Measurements from ENCODE around the gene KCNH5.

The KCNH5 gene, protein sequence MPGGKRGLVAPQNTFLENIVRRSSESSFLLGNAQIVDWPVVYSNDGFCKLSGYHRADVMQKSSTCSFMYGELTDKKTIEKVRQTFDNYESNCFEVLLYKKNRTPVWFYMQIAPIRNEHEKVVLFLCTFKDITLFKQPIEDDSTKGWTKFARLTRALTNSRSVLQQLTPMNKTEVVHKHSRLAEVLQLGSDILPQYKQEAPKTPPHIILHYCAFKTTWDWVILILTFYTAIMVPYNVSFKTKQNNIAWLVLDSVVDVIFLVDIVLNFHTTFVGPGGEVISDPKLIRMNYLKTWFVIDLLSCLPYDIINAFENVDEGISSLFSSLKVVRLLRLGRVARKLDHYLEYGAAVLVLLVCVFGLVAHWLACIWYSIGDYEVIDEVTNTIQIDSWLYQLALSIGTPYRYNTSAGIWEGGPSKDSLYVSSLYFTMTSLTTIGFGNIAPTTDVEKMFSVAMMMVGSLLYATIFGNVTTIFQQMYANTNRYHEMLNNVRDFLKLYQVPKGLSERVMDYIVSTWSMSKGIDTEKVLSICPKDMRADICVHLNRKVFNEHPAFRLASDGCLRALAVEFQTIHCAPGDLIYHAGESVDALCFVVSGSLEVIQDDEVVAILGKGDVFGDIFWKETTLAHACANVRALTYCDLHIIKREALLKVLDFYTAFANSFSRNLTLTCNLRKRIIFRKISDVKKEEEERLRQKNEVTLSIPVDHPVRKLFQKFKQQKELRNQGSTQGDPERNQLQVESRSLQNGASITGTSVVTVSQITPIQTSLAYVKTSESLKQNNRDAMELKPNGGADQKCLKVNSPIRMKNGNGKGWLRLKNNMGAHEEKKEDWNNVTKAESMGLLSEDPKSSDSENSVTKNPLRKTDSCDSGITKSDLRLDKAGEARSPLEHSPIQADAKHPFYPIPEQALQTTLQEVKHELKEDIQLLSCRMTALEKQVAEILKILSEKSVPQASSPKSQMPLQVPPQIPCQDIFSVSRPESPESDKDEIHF

DNA sequence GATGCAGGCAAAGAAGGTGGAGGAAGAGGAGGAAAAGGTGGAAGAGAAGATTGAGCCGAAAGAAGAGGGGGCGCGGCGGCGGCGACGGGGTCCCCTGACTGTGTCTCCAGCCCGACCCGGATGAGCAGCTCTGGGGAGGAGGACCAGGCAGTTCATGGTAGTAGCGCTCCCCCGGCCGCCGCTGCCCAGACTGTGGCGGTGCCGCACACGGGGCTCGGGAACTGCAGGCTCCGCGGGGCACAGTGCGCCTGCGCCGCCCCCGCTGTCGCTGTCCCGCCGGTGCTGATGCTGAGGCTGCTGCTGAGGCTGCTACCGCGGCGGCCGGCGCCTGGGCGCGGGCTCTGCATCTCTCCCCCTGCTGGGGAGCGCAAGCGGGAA, at the start of gene KCNH5:
TSS of gene KCNH5 (minus strand) at position 225 of the 378 bp plus-strand sequence. CDS start 272 bp downstream, outside the sequence.
- Histone ChIP-seq H3K27me3 (ENCODE audit: insufficient read depth, low read length) (no peaks in the 10 kb centered on the region), H3K79me2 (ENCODE audit: insufficient read depth, low read length) (no peaks in the 10 kb centered on the region), H3K9me2 (ENCODE audit: low read depth, low read length) (no peaks in the 10 kb centered on the region), H2AFZ (ENCODE audit: low read length) (no peak within 1 kb of the TSS), H3F3A (ENCODE audit: insufficient read depth, low read length) (no peaks in the 10 kb centered on the region), H4K20me1 (ENCODE audit: insufficient read depth, low read length) (no peaks in the 10 kb centered on the region), H3K27ac (ENCODE audit: low read depth, low read length, poor library complexity, severe bottlenecking) (no peak within 1 kb of the TSS), H3K4me1 (ENCODE audit: insufficient read depth, low read length, severe bottlenecking) (no peaks in the 10 kb centered on the region), H3K9me3 (ENCODE audit: low read length) (no peaks in the 10 kb centered on the region), H3K4me3 (ENCODE audit: low read depth, low read length, poor library complexity, severe bottlenecking) (no peak within 1 kb of the TSS), H3K4me2 (ENCODE audit: low read length) (no peak within 1 kb of the TSS), H3K36me3 (ENCODE audit: insufficient read depth, low read length) (no peaks in the 10 kb centered on the region), H3K9ac (ENCODE audit: low read length) (no peak within 1 kb of the TSS)
- TF ChIP-seq, protein P1, sequence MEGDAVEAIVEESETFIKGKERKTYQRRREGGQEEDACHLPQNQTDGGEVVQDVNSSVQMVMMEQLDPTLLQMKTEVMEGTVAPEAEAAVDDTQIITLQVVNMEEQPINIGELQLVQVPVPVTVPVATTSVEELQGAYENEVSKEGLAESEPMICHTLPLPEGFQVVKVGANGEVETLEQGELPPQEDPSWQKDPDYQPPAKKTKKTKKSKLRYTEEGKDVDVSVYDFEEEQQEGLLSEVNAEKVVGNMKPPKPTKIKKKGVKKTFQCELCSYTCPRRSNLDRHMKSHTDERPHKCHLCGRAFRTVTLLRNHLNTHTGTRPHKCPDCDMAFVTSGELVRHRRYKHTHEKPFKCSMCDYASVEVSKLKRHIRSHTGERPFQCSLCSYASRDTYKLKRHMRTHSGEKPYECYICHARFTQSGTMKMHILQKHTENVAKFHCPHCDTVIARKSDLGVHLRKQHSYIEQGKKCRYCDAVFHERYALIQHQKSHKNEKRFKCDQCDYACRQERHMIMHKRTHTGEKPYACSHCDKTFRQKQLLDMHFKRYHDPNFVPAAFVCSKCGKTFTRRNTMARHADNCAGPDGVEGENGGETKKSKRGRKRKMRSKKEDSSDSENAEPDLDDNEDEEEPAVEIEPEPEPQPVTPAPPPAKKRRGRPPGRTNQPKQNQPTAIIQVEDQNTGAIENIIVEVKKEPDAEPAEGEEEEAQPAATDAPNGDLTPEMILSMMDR (IDR thresholded peaks at IDR 0.05; ENCODE audit: low read length), result no peak
- no peak for TF ChIP-seq EZH2 (IDR thresholded peaks at IDR 0.05; ENCODE audit: borderline replicate concordance, low read length)

DNA sequence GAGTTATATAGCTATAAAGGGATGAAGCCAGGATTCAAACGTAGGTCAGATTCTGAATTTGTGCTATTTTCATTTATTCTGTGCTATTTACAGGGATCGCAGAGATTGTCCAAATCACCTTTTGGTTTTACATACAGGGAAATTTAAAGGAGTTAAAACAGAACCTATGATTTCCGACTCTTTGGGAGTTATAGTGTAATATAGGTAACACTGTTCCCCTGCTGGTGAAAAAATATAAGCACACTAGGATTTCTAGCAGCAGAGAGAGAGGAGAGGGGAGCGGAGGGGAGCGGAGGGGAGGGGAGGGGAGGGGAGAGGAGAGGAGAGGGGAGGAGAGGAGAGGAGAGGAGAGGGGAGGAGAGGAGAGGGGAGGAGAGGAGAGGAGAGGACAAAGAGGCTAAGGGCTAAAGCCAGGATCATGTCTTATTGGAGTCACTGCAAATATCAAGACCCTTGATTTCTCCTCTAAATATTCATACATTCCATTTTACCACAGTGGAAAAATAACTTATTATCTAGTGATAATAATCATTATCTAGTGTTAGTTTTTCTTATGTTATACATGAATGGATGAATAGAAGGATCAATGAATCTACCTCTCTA, 46.2 kb upstream of the KCNH5 start:
- no peak overlapping the region for H3K4me3 ChIP-seq (ENCODE audit: low read depth, low read length, poor library complexity, severe bottlenecking)
- TF ChIP-seq, protein P1 (IDR thresholded peaks at IDR 0.05; ENCODE audit: low read length), result peak; percentile 16; the same call in 1 of the 2 replicates
- TF ChIP-seq EZH2 (IDR thresholded peaks at IDR 0.05; ENCODE audit: borderline replicate concordance, low read length), result no peak
- H3K9ac ChIP-seq (ENCODE audit: low read length), result no peak overlapping the region
- H3K9me2 ChIP-seq (ENCODE audit: low read depth, low read length), result no peaks in the 10 kb centered on the region
- H2AFZ ChIP-seq (ENCODE audit: low read length), result no peak overlapping the region
- H3K27ac ChIP-seq (ENCODE audit: low read depth, low read length, poor library complexity, severe bottlenecking), result no peak overlapping the region
- H4K20me1 ChIP-seq (ENCODE audit: insufficient read depth, low read length), result no peaks in the 10 kb centered on the region
- no peaks in the 10 kb centered on the region for H3K36me3 ChIP-seq (ENCODE audit: insufficient read depth, low read length)
- H3K4me1 ChIP-seq (ENCODE audit: insufficient read depth, low read length, severe bottlenecking), result no peaks in the 10 kb centered on the region
- no peaks in the 10 kb centered on the region for H3K9me3 ChIP-seq (ENCODE audit: low read length)
- no peaks in the 10 kb centered on the region for H3K79me2 ChIP-seq (ENCODE audit: insufficient read depth, low read length)
- no peaks in the 10 kb centered on the region; the same call in 1 of the 2 replicates for H3K27me3 ChIP-seq (ENCODE audit: insufficient read depth, low read length)
- no peak overlapping the region for H3K4me2 ChIP-seq (ENCODE audit: low read length)
- H3F3A ChIP-seq (ENCODE audit: insufficient read depth, low read length), result no peaks in the 10 kb centered on the region

DNA sequence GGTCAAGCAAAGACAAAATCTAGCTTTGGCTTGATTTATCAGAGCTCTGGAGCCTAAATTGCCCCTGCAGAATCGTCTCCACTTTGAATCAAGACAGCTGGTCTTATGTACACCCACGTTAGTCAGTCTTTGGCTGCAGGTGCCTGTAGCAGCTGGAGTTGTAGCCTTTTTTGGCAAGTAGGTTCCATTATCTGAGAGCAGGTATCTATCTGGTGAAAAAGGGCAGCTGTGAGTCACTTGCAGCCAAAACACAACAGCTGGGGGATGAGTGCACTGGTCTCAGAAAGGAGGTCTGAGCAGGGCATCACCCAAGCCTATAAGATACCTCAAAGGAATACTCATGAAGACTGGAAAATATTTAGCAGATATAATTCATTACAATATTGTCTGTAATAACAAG, 43.6 kb upstream of the KCNH5 start:
- no peak overlapping the region for H3K4me2 ChIP-seq (ENCODE audit: low read length)
- H3K9me2 ChIP-seq (ENCODE audit: low read depth, low read length), result no peaks in the 10 kb centered on the region
- no peak overlapping the region for H3K9ac ChIP-seq (ENCODE audit: low read length)
- no peak overlapping the region for H2AFZ ChIP-seq (ENCODE audit: low read length)
- H3K36me3 ChIP-seq (ENCODE audit: insufficient read depth, low read length), result no peaks in the 10 kb centered on the region
- H3K4me3 ChIP-seq (ENCODE audit: low read depth, low read length, poor library complexity, severe bottlenecking), result no peak overlapping the region
- no peaks in the 10 kb centered on the region; the same call in 1 of the 2 replicates for H3K27me3 ChIP-seq (ENCODE audit: insufficient read depth, low read length)
- no peak overlapping the region for H3K27ac ChIP-seq (ENCODE audit: low read depth, low read length, poor library complexity, severe bottlenecking)
- H3K79me2 ChIP-seq (ENCODE audit: insufficient read depth, low read length), result no peaks in the 10 kb centered on the region
- no peaks in the 10 kb centered on the region for H4K20me1 ChIP-seq (ENCODE audit: insufficient read depth, low read length)
- no peaks in the 10 kb centered on the region; the same call in 1 of the 2 replicates for H3K9me3 ChIP-seq (ENCODE audit: low read length)
- no peaks in the 10 kb centered on the region for H3F3A ChIP-seq (ENCODE audit: insufficient read depth, low read length)
- H3K4me1 ChIP-seq (ENCODE audit: insufficient read depth, low read length, severe bottlenecking), result no peaks in the 10 kb centered on the region
- no peak for TF ChIP-seq EZH2 (IDR thresholded peaks at IDR 0.05; ENCODE audit: borderline replicate concordance, low read length)
- TF ChIP-seq, protein P1 (IDR thresholded peaks at IDR 0.05; ENCODE audit: low read length), result no peak
